Parathyroid adenoma (tissue), 2 donors: ENCODE measurements around the gene HSPBP1.

Experiments
- H2AFZ ChIP-seq: fragments of 300-600 bp; sonication (generic); one replicate; pipeline ENCODE4 v1.7.0; 2017; ENCODE audit warnings: antibody characterized with exemption, mild to moderate bottlenecking
- H3K27ac ChIP-seq: fragments of 300-600 bp; sonication (generic); one replicate; pipeline ENCODE4 v1.7.0; 2017
- H3K27me3 ChIP-seq: fragments of 300-600 bp; sonication (generic); one replicate; pipeline ENCODE4 v1.7.0; 2017; ENCODE audit warnings: low read length; ENCODE audit not compliant: control insufficient read depth, insufficient read depth
- H3K36me3 ChIP-seq: fragments of 300-600 bp; sonication (generic); one replicate; pipeline ENCODE4 v1.7.0; 2017; ENCODE audit warnings: low read length; ENCODE audit not compliant: control insufficient read depth, insufficient read depth
- H3K4me1 ChIP-seq: fragments of 300-600 bp; sonication (generic); one replicate; pipeline ENCODE4 v1.7.0; 2017; ENCODE audit warnings: control low read depth
- H3K4me2 ChIP-seq: fragments of 300-600 bp; sonication (generic); one replicate; pipeline ENCODE4 v1.7.0; 2017; ENCODE audit warnings: low read length
- H3K4me3 ChIP-seq: fragments of 300-600 bp; sonication (generic); one replicate; pipeline ENCODE4 v1.7.0; 2017; ENCODE audit warnings: low read depth, low read length
- H3K79me2 ChIP-seq: fragments of 300-600 bp; sonication (generic); one replicate; pipeline ENCODE4 v1.7.0; 2017; ENCODE audit warnings: control low read depth
- H3K9ac ChIP-seq: fragments of 300-600 bp; sonication (generic); one replicate; pipeline ENCODE4 v1.7.0; 2017; ENCODE audit warnings: mild to moderate bottlenecking
- H3K9me3 ChIP-seq: fragments of 300-600 bp; sonication (generic); one replicate; pipeline ENCODE4 v1.7.0; 2017; ENCODE audit warnings: low read length; ENCODE audit not compliant: control insufficient read depth
- CTCF ChIP-seq: fragments of 300-600 bp; sonication (generic); IDR thresholded peaks from one replicate; pipeline ENCODE4 v1.7.0; 2017; ENCODE audit warnings: antibody characterized with exemption, mild to moderate bottlenecking
- donor health status: primary hyperparathyroidism.

HSPBP1 gene

GRCh38 chr19:55242517-55242916 lies 37.4 kb downstream of the HSPBP1 start:
- Histone ChIP-seq H3K27ac (no peak overlapping the region), H3K79me2 (peaks cover 42% of the 10 kb centered on the region), H2AFZ (no peak overlapping the region), H3K4me3 (no peak overlapping the region), H3K9me3 (no peaks in the 10 kb centered on the region), H3K36me3 (no peaks in the 10 kb centered on the region), H3K4me1 (no peaks in the 10 kb centered on the region), H3K9ac (no peak overlapping the region), H3K4me2 (no peak overlapping the region), H3K27me3 (no peaks in the 10 kb centered on the region)
- TF ChIP-seq CTCF, result no peak

GRCh38 chr19:55241935-55242464 lies 37.9 kb downstream of the HSPBP1 start:
- Histone ChIP-seq H3K79me2 (peaks cover 37% of the 10 kb centered on the region), H3K27ac (no peak overlapping the region), H3K27me3 (no peaks in the 10 kb centered on the region), H2AFZ (no peak overlapping the region), H3K4me1 (no peaks in the 10 kb centered on the region), H3K4me3 (no peak overlapping the region), H3K4me2 (no peak overlapping the region), H3K36me3 (no peaks in the 10 kb centered on the region), H3K9me3 (no peaks in the 10 kb centered on the region), H3K9ac (no peak overlapping the region)
- no peak for TF ChIP-seq CTCF

GRCh38 chr19:55241143-55241934 lies 38.6 kb downstream of the HSPBP1 start:
- H3K4me1 ChIP-seq, result no peaks in the 10 kb centered on the region
- H3K27me3 ChIP-seq, result no peaks in the 10 kb centered on the region
- H3K27ac ChIP-seq, result no peak overlapping the region
- TF ChIP-seq CTCF, result no peak
- peaks cover 31% of the 10 kb centered on the region for H3K79me2 ChIP-seq
- no peak overlapping the region for H2AFZ ChIP-seq
- H3K36me3 ChIP-seq, result no peaks in the 10 kb centered on the region
- H3K4me2 ChIP-seq, result no peak overlapping the region
- H3K4me3 ChIP-seq, result no peak overlapping the region
- no peaks in the 10 kb centered on the region for H3K9me3 ChIP-seq
- no peak overlapping the region for H3K9ac ChIP-seq

- H3K9me3 ChIP-seq, result no peaks in the 10 kb centered on the region
- no peak for TF ChIP-seq CTCF
These were observed 39.2 kb downstream of the HSPBP1 start for GRCh38 chr19:55240713-55241020.

GRCh38 chr19:55239004-55239403 lies 40.9 kb downstream of the HSPBP1 start:
- Histone ChIP-seq H2AFZ (no peak overlapping the region), H3K27me3 (no peaks in the 10 kb centered on the region), H3K9me3 (no peaks in the 10 kb centered on the region), H3K4me3 (no peak overlapping the region), H3K79me2 (peaks cover 22% of the 10 kb centered on the region), H3K27ac (no peak overlapping the region), H3K36me3 (no peaks in the 10 kb centered on the region), H3K4me2 (no peak overlapping the region), H3K4me1 (no peaks in the 10 kb centered on the region), H3K9ac (no peak overlapping the region)
- TF ChIP-seq CTCF, result no peak

More at GRCh38 chr19:55240713-55241020, 39.2 kb downstream of the HSPBP1 start:
- H3K4me3 ChIP-seq, result no peak overlapping the region
- no peaks in the 10 kb centered on the region for H3K27me3 ChIP-seq
- H3K4me2 ChIP-seq, result no peak overlapping the region
- no peak overlapping the region for H2AFZ ChIP-seq
- peaks cover 29% of the 10 kb centered on the region for H3K79me2 ChIP-seq
- no peaks in the 10 kb centered on the region for H3K36me3 ChIP-seq
- no peak overlapping the region for H3K9ac ChIP-seq
- no peaks in the 10 kb centered on the region for H3K4me1 ChIP-seq
- H3K27ac ChIP-seq, result no peak overlapping the region
